Neural cell (in vitro differentiated cells): ENCODE results near the gene DIRAS1. TPM values are rescaled to one million over a fixed set of nuclear protein-coding genes. Genes with fewer than 3 reads are reported as not detected.

Source experiments
- H2AFZ ChIP-seq: fragments of 200-600, 300-800 bp; sonication (generic), shearing (Covaris generic); 2 replicates; pipeline ENCODE4 v1.6.0; 2014; ENCODE audit warnings: low read depth, mild to moderate bottlenecking, antibody characterized with exemption, low read length, moderate library complexity
- H3F3A ChIP-seq: fragments of 200-600 bp; shearing (Covaris generic); 2 replicates; pipeline ENCODE4 v1.6.1; 2016; ENCODE audit warnings: mild to moderate bottlenecking, moderate library complexity, mixed read lengths, antibody characterized with exemption, low read length; ENCODE audit not compliant: insufficient read depth, poor library complexity, severe bottlenecking
- H3K27ac ChIP-seq: fragments of 200-600, 300-800 bp; sonication (generic), shearing (Covaris generic); 2 replicates; pipeline ENCODE4 v1.5.1; 2014; ENCODE audit warnings: mild to moderate bottlenecking, low read length, moderate library complexity
- H3K27me3 ChIP-seq: fragments of 300-800, 200-600 bp; sonication (generic), shearing (Covaris generic); 2 replicates; pipeline ENCODE4 v1.6.0; 2014; ENCODE audit warnings: mild to moderate bottlenecking, low read depth, low read length, moderate library complexity; ENCODE audit not compliant: insufficient read depth
- H3K36me3 ChIP-seq: fragments of 300-800, 200-600 bp; sonication (generic), shearing (Covaris generic); 2 replicates; pipeline ENCODE4 v1.5.1; 2014; ENCODE audit warnings: mild to moderate bottlenecking, antibody characterized with exemption, low read length, moderate library complexity; ENCODE audit not compliant: insufficient read depth
- H3K4me2 ChIP-seq: fragments of 300-800, 200-600 bp; sonication (generic), shearing (Covaris generic); 2 replicates; pipeline ENCODE4 v1.6.0; 2014; ENCODE audit warnings: mild to moderate bottlenecking, low read length
- H3K4me3 ChIP-seq: fragments of 300-800, 200-600 bp; sonication (generic), shearing (Covaris generic); 2 replicates; pipeline ENCODE4 v1.5.1; 2014; ENCODE audit warnings: mild to moderate bottlenecking, low read length, moderate library complexity
- H3K79me2 ChIP-seq: fragments of 200-600 bp; shearing (Covaris generic); replicated peaks from 2 replicates; pipeline ENCODE4 v1.6.0; 2014; ENCODE audit warnings: mild to moderate bottlenecking, low read length, moderate library complexity; ENCODE audit not compliant: insufficient read depth
- H3K9ac ChIP-seq: fragments of 300-800, 200-600 bp; sonication (generic), shearing (Covaris generic); 2 replicates; pipeline ENCODE4 v1.6.1; 2016; ENCODE audit warnings: mild to moderate bottlenecking, low read length, mixed read lengths
- H3K9me2 ChIP-seq: fragments of 200-600 bp; shearing (Covaris generic); 2 replicates; pipeline ENCODE4 v1.6.1; 2016; ENCODE audit warnings: mild to moderate bottlenecking, low read length, mixed read lengths; ENCODE audit not compliant: insufficient read depth
- H3K9me3 ChIP-seq: fragments of 200-600, 300-800 bp; sonication (generic), shearing (Covaris generic); 2 replicates; pipeline ENCODE4 v1.6.1; 2016; ENCODE audit warnings: mild to moderate bottlenecking, mixed run types, low read length, moderate library complexity, mixed read lengths
- H4K20me1 ChIP-seq: fragments of 200-600 bp; shearing (Covaris generic); 2 replicates; pipeline ENCODE4 v1.6.1; 2016; ENCODE audit warnings: mild to moderate bottlenecking, mixed run types; ENCODE audit not compliant: insufficient read depth
- CTCF ChIP-seq: fragments of 450-650 bp; IDR thresholded peaks from 2 replicates; pipeline ENCODE4 v1.5.1; 2014; ENCODE audit warnings: antibody characterized with exemption, mild to moderate bottlenecking, moderate library complexity; ENCODE audit not compliant: poor library complexity, severe bottlenecking
- EP300 ChIP-seq: fragments of 450-650 bp; conservative IDR thresholded peaks from 2 replicates; pipeline ENCODE4 v1.6.1; 2014; ENCODE audit warnings: antibody characterized with exemption, mild to moderate bottlenecking, moderate library complexity; ENCODE audit not compliant: poor library complexity, severe bottlenecking
- EZH2 ChIP-seq: fragments of 200-600, 300-800 bp; shearing (Covaris generic), sonication (generic); IDR thresholded peaks from 2 replicates; pipeline ENCODE4 v1.6.1; 2014; ENCODE audit warnings: antibody characterized with exemption, low read length, borderline replicate concordance, mild to moderate bottlenecking; ENCODE audit not compliant: insufficient read depth, poor library complexity, severe bottlenecking
- MXI1 ChIP-seq: fragments of 450-650 bp; conservative IDR thresholded peaks from 2 replicates; pipeline ENCODE4 v1.6.1; 2014; ENCODE audit warnings: antibody characterized with exemption, mild to moderate bottlenecking; ENCODE audit not compliant: poor library complexity, severe bottlenecking
- POLR2AphosphoS5 ChIP-seq: IDR thresholded peaks from 2 replicates; pipeline ENCODE4 v1.6.1; 2012
- RAD21 ChIP-seq: fragments of 450-650 bp; conservative IDR thresholded peaks from 2 replicates; pipeline ENCODE4 v1.6.1; 2014; ENCODE audit warnings: antibody characterized with exemption, mild to moderate bottlenecking, moderate library complexity
- REST ChIP-seq: IDR thresholded peaks from 2 replicates; pipeline ENCODE4 v1.6.1; 2012; ENCODE audit warnings: borderline replicate concordance
- SMC3 ChIP-seq: fragments of 450-650 bp; conservative IDR thresholded peaks from 2 replicates; pipeline ENCODE4 v1.6.1; 2014; ENCODE audit warnings: antibody characterized with exemption, mild to moderate bottlenecking, moderate library complexity; ENCODE audit not compliant: poor library complexity
- TAF1 ChIP-seq: IDR thresholded peaks from 2 replicates; pipeline ENCODE4 v1.6.1; 2012; ENCODE audit warnings: low read depth
- polyA plus RNA-seq: library from polyadenylated mRNA; depleted of rRNA; stranded (reverse); fragments of >200 nt; gene quantifications from 2 replicates; pipeline ENCODE4 v1.2.3, GENCODE V29; 2014

Gene DIRAS1
- polyA plus RNA-seq, 1 donor from 2014 or later: 39.8 TPM

- Histone ChIP-seq H3K9ac (no peak overlapping the region), H3K36me3 (no peaks in the 10 kb centered on the region), H3F3A (no peaks in the 10 kb centered on the region), H3K27me3 (no peaks in the 10 kb centered on the region), H3K27ac (no peak overlapping the region), H3K79me2 (no peaks in the 10 kb centered on the region), H4K20me1 (no peaks in the 10 kb centered on the region), H3K4me2 (no peak overlapping the region), H2AFZ (no peak overlapping the region), H3K4me3 (no peak overlapping the region), H3K9me2 (no peaks in the 10 kb centered on the region), H3K9me3 (no peaks in the 10 kb centered on the region)
- TF ChIP-seq POLR2AphosphoS5 (no peak), EZH2 (no peak), CTCF (no peak), MXI1 (no peak), RAD21 (no peak), EP300 (no peak), SMC3 (no peak), TAF1 (no peak), REST (no peak)
Observed at GRCh38 chr19:2678044-2678671, 43.0 kb downstream of the DIRAS1 start.

GRCh38 chr19:2676823-2677222 is 44.3 kb downstream of the DIRAS1 start:
- no peak overlapping the region for H3K4me2 ChIP-seq
- H2AFZ ChIP-seq: no peak overlapping the region
- H3K4me3 ChIP-seq: no peak overlapping the region
- H3K79me2 ChIP-seq: no peaks in the 10 kb centered on the region
- no peaks in the 10 kb centered on the region for H3K27me3 ChIP-seq
- H3K9me2 ChIP-seq: no peaks in the 10 kb centered on the region
- H3K9ac ChIP-seq: no peak overlapping the region
- TF ChIP-seq SMC3 (no peak), REST (no peak), TAF1 (no peak), POLR2AphosphoS5 (no peak), MXI1 (no peak), EP300 (no peak), EZH2 (no peak), RAD21 (no peak), CTCF (no peak)
- no peaks in the 10 kb centered on the region for H3K9me3 ChIP-seq
- no peaks in the 10 kb centered on the region for H4K20me1 ChIP-seq
- no peaks in the 10 kb centered on the region for H3K36me3 ChIP-seq
- H3F3A ChIP-seq: no peaks in the 10 kb centered on the region
- H3K27ac ChIP-seq: no peak overlapping the region
